Common myeloid progenitor, CD34-positive (primary cell): Measurements from ENCODE around the gene TXN2.

ENCODE experiments used
- CTCF ChIA-PET: fragments of 350-600 bp; sonication (Branson Sonifier 250); formaldehyde crosslinking; loops from one replicate; lab custom pipeline; 2021; ENCODE audit warnings: antibody characterized with exemption; lab: Charles Lee
- POLR2A ChIA-PET: fragments of 350-600 bp; sonication (Branson Sonifier 250); formaldehyde crosslinking; loops from one replicate; lab custom pipeline; 2021; ENCODE audit warnings: antibody characterized with exemption; lab: Charles Lee
- DNase-seq, 3 donors: peaks; one replicate each; pipeline versions ENCODE4 v3.0.0 to v3.0.0-alpha.2; 2013
- H3K27ac ChIP-seq, 2 experiments: 1 replicate in 1 of 2; 2 replicates in 1 of 2; pipeline ENCODE4 v1.7.0; 2013; ENCODE audit warnings: inconsistent platforms in 2 of 2, low read length in 2 of 2, mild to moderate bottlenecking in 2 of 2, low read depth in 1 of 2, moderate library complexity in 1 of 2; ENCODE audit not compliant: severe bottlenecking in 2 of 2, insufficient read depth in 1 of 2, poor library complexity in 1 of 2
- H3K27me3 ChIP-seq, 5 experiments: replicated peaks in 2 of 5; 1 replicate in 3 of 5; 2 replicates in 2 of 5; pipeline versions ENCODE4 v1.6.1 to v1.7.0; 2013; ENCODE audit warnings: low read length in 4 of 5, mild to moderate bottlenecking in 2 of 5, moderate library complexity in 2 of 5, inconsistent platforms in 1 of 5; ENCODE audit not compliant: insufficient read depth in 5 of 5, control insufficient read depth in 4 of 5
- H3K36me3 ChIP-seq, 4 experiments: 1 replicate in 2 of 4; 2 replicates in 2 of 4; pipeline versions ENCODE4 v1.6.1 to v1.7.0; 2013; ENCODE audit warnings: low read length in 3 of 4, control low read depth in 1 of 4, mild to moderate bottlenecking in 1 of 4; ENCODE audit not compliant: control insufficient read depth in 4 of 4, insufficient read depth in 4 of 4
- H3K4me1 ChIP-seq, 4 experiments: 1 replicate in 3 of 4; 2 replicates in 1 of 4; pipeline versions ENCODE4 v1.6.1 to v1.7.1; 2013; ENCODE audit warnings: low read length in 3 of 4, mild to moderate bottlenecking in 3 of 4, control low read depth in 1 of 4, inconsistent platforms in 1 of 4, moderate library complexity in 1 of 4; ENCODE audit not compliant: control insufficient read depth in 4 of 4, insufficient read depth in 4 of 4; ENCODE audit errors: control extremely low read depth in 1 of 4
- H3K4me3 ChIP-seq, 7 experiments: 1 replicate in 4 of 7; 2 replicates in 3 of 7; pipeline versions ENCODE4 v1.5.1 to v1.7.0; 2013; ENCODE audit warnings: mild to moderate bottlenecking in 7 of 7, low read length in 6 of 7, moderate library complexity in 6 of 7, inconsistent platforms in 2 of 7, low read depth in 2 of 7, control low read depth in 1 of 7; ENCODE audit not compliant: insufficient read depth in 4 of 7, control insufficient read depth in 1 of 7; ENCODE audit errors: extremely low read depth in 1 of 7
- H3K9me3 ChIP-seq, 5 experiments: 1 replicate in 4 of 5; 2 replicates in 1 of 5; pipeline versions ENCODE4 v1.6.1 to v1.7.1; 2013; ENCODE audit warnings: low read length in 4 of 5, mild to moderate bottlenecking in 2 of 5, inconsistent platforms in 1 of 5, low read depth in 1 of 5, moderate library complexity in 1 of 5; ENCODE audit not compliant: control insufficient read depth in 4 of 5, insufficient read depth in 2 of 5; ENCODE audit errors: control extremely low read depth in 1 of 5
- whole genome bisulfite sequencing: methylation state at CpG from one replicate; pipeline ENCODE4 v1.1.5; 2013; ENCODE audit not compliant: insufficient coverage; 5-methylcytosine and 5-hydroxymethylcytosine counted together

TXN2 gene

GRCh38 chr22:36465232-36466021 is 16.0 kb downstream of the TXN2 start:
- no peak overlapping the region for H3K4me3 ChIP-seq
- no peak for DNase-seq
- WGBS = 94% methylated on average over 23 of the region's 25 CpGs
- peaks cover 0 to 18% (median 1%) of the 10 kb centered on the region in 4 experiments for H3K36me3 ChIP-seq
- ChIA-PET CTCF (interaction anchor here (1.0 to 4.5 kb wide), 5 partner anchors 8 to 107 kb away, joined by 3 to 25 read pairs (median 4); no protein-coding TSS in a partner anchor), POLR2A (no interaction called here)
- no peaks in the 10 kb centered on the region for H3K9me3 ChIP-seq
- no peaks in the 10 kb centered on the region for H3K27me3 ChIP-seq
- H3K27ac ChIP-seq = peak overlapping the region in 1 of 2 experiments; percentile 17
- H3K4me1 ChIP-seq = peaks cover 5 to 82% (median 73%) of the 10 kb centered on the region in 4 experiments

- H3K27ac ChIP-seq = no peak overlapping the region
- ChIA-PET CTCF (interaction anchor here (1.0 to 4.5 kb wide), 4 partner anchors 10 to 91 kb away, joined by 3 to 25 read pairs (median 4); no protein-coding TSS in a partner anchor), POLR2A (no interaction called here)
- no peak overlapping the region for H3K4me3 ChIP-seq
- peaks cover 4 to 75% (median 68%) of the 10 kb centered on the region in 4 experiments for H3K4me1 ChIP-seq
- H3K27me3 ChIP-seq = no peaks in the 10 kb centered on the region
- DNase-seq = no peak
- H3K36me3 ChIP-seq = peaks cover 0 to 18% (median 1%) of the 10 kb centered on the region in 4 experiments
- H3K9me3 ChIP-seq = no peaks in the 10 kb centered on the region
- WGBS = 95% methylated on average over 20 of the region's 20 CpGs
Measured at GRCh38 chr22:36464715-36465231, 16.7 kb downstream of the TXN2 start.

GRCh38 chr22:36463783-36464184 is 17.7 kb downstream of the TXN2 start:
- H3K4me3 ChIP-seq = peak overlapping the region in 1 of 7 experiments; percentile 10
- 49% methylated on average over 15 of the region's 17 CpGs for WGBS
- CTCF ChIA-PET = interaction anchor here (1.2 to 4.5 kb wide), 4 partner anchors 9 to 59 kb away, joined by 3 to 25 read pairs (median 4); no protein-coding TSS in a partner anchor
- POLR2A ChIA-PET = interaction anchor here (0.6 to 0.9 kb wide), 2 partner anchors 75 to 136 kb away, joined by 3 read pairs; no protein-coding TSS in a partner anchor
- peaks cover 3 to 65% (median 60%) of the 10 kb centered on the region in 4 experiments for H3K4me1 ChIP-seq
- DNase-seq = no peak
- peaks cover 0 to 18% (median 1%) of the 10 kb centered on the region in 4 experiments for H3K36me3 ChIP-seq
- H3K27me3 ChIP-seq = no peaks in the 10 kb centered on the region
- H3K9me3 ChIP-seq = no peaks in the 10 kb centered on the region
- H3K27ac ChIP-seq = no peak overlapping the region

GRCh38 chr22:36461665-36462649 is 19.5 kb downstream of the TXN2 start:
- CTCF ChIA-PET = interaction anchor here (0.9 kb wide), 2 partner anchors 9 to 159 kb away, joined by 3 read pairs; no protein-coding TSS in a partner anchor
- H3K4me1 ChIP-seq = peaks cover 3 to 57% (median 52%) of the 10 kb centered on the region in 4 experiments
- POLR2A ChIA-PET = interaction anchor here (0.6 kb wide), 1 partner anchor 22 kb away, joined by 3 read pairs; no protein-coding TSS in a partner anchor

GRCh38 chr22:36460202-36460601 is 21.2 kb downstream of the TXN2 start:
- DNase-seq = no peak
- H3K36me3 ChIP-seq = no peaks in the 10 kb centered on the region
- no peaks in the 10 kb centered on the region for H3K9me3 ChIP-seq
- WGBS = 82% methylated on average over 7 of the region's 8 CpGs
- peaks cover 10 to 48% (median 44%) of the 10 kb centered on the region in 4 experiments for H3K4me1 ChIP-seq
- H3K27me3 ChIP-seq = no peaks in the 10 kb centered on the region
- no peak overlapping the region for H3K4me3 ChIP-seq
- ChIA-PET POLR2A (no interaction called here), CTCF (no interaction called here)
- no peak overlapping the region for H3K27ac ChIP-seq

More at GRCh38 chr22:36461665-36462649, 19.5 kb downstream of the TXN2 start:
- H3K36me3 ChIP-seq = peaks cover 0 to 12% (median 1%) of the 10 kb centered on the region in 4 experiments
- H3K9me3 ChIP-seq = no peaks in the 10 kb centered on the region
- H3K27ac ChIP-seq = no peak overlapping the region
- 80% methylated on average over 13 of the region's 16 CpGs for WGBS
- peak overlapping the region in 2 of 7 experiments; percentile 17 to 37 for H3K4me3 ChIP-seq
- DNase-seq = peak; percentile 33 to 75 (median 67)
- no peaks in the 10 kb centered on the region for H3K27me3 ChIP-seq

DNA sequence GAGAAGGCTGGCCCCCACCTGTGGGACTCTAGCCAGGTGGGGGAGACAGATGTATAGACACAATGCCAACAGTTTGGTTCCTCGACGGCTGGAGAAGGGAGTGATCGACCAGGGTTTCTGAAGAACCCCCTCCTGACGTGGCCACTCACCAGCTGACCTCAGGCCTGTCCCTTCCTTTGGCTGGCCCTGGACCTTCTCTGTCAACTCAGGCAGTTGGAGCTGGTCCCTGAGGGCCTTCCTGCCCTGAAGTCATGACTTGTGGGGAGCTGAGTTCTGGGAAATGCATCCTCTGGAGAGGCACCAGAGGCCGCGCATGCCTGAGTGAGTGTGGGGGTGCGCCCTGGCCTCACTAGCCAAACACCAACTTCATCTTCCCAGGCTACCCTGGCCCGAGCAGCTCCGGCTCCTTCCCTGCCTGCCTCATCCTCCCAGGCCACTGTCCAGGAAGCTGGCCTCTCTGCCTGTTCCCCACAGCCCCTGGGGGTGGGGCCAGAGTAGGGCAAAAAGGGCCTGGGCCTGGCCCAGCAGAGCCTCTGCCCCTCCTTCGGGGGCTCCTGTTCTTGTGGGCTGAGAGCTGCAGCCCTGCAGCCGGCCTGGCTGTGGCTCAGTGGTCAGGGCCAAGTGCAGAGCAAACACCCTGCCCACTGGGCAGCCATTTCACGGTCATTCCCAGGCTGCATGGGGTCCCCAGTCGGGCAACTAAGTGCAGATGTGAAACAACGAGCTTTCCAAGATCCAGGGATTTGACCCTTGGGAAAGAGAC is 23.6 kb downstream of the TXN2 start:
- Histone ChIP-seq H3K4me1 (peaks cover 10 to 56% (median 45%) of the 10 kb centered on the region in 4 experiments), H3K27ac (no peak overlapping the region), H3K27me3 (no peaks in the 10 kb centered on the region), H3K36me3 (no peaks in the 10 kb centered on the region), H3K4me3 (no peak overlapping the region), H3K9me3 (no peaks in the 10 kb centered on the region)
- CTCF ChIA-PET = interaction anchor here (1.0 to 1.4 kb wide), 5 partner anchors 8 to 79 kb away, joined by 3 to 6 read pairs (median 4); no protein-coding TSS in a partner anchor
- WGBS = 85% methylated on average over 12 of the region's 14 CpGs
- DNase-seq = no peak
- POLR2A ChIA-PET = no interaction called here
